HG03139 (cell line): ENCODE measurements around the gene HACD4.
A peak's percentile ranks its signal among the peaks of the same experiment; 100 is the strongest.

Source experiments
- ATAC-seq: cut with Tn5 transposase; IDR thresholded peaks from one replicate; pipeline ENCODE4 v1.9.1; 2021; ENCODE audit not compliant: unreplicated experiment

The HACD4 gene

DNA sequence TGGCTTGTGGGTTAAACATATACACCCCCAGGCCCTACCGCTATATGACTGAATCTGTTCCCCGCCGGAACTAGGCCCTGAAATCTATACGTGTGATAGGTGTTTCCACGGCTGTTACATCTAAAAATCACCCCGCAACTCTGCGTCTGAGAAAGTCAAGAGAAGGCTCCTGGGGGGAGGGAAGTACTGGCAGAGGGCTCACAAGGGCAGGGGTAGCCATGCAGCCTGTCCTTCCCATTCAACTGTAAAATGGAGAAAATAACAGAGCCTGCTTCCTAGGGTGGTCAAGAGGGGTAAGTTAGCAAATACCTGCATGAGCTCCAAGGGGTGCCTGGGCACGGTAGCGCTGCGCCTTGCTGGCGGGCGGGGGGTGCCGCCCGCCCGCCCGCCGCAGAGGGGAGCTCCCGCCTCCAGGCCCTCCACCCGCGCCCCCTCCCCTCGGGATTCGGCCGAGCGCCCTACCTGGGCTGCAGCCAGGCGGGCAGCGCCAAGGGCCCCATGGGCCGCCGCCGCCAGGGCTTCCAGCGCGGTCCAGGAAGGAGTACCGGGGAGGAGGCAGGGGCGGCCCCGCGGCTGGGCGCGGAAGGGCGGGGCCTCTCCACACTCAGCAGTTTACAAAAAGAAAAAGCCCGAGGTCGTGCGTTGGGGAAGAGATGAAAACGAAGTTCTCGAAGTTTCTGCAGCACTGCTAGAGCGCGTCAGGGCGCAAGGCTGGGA is at the start of gene HACD4:
HACD4 (minus strand) TSS at position 550 of the 717 bp plus-strand sequence; CDS start at position 500, 50 bp downstream.
- peak; percentile 70 for ATAC-seq

GRCh38 chr9:21080793-21081192 is 49.4 kb upstream of the HACD4 start:
- no peak for ATAC-seq

DNA sequence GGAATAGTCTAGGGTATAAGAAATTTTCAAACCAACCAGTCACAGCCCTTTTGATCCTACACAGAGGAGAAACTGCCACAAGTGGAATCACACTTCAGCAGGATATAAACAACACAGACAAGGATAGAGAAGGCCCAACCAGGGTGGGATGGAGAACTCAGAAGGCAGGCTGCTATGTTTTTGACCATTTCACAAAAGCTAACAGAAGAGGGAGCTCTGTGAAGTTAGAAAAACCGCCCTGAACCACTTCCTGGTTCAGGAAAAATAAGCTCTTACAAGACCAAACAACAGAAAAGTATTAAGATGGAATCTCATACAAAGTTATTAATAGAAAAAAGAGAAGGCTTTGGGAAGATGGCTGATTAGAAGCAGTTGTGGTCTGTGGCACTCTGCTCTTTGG is 47.3 kb upstream of the HACD4 start:
- no peak for ATAC-seq

DNA sequence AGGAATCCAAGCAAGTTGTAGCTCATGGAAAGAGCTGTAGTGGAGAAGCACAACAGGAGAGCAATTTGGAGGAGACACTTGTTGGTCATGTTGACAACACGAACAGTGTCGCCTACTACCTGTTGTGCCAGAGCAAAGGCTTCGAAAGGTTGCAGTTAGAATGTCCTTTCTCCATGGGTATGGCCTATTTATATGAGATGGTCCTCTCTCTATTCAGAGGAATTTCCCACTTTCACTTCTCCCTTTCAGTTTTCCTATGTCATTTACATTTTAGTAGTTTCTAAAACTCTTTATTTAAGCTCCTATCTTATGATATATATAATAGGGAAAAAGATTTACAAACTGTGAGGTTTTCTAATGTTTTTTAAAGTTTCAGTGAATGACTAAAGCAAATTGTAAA is 46.3 kb upstream of the HACD4 start, which contains the start of gene IFNB1:
IFNB1 (minus strand) TSS at position 162 of the 400 bp plus-strand sequence; CDS start at position 89, 73 bp downstream.
- no peak for ATAC-seq

- no peak for ATAC-seq
Observed at GRCh38 chr9:21075484-21075883, 44.0 kb upstream of the HACD4 start.

DNA sequence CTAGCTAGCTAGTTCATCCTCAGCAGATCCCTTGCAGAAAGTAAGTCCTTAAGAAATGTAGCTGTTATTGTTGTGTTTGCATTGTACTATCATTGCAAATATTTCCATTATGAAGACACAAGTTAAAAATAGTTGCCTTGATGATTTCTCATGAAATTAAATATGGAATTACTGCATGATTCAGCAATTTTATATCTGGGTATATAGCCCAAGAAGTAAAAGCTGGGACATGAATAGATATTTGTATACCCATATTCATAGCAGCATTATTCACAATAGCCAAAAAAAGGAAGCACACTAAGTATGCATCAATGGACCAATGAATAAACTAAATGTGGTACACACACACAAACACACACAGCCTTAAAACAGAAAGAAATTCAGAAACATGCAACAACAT is 39.5 kb upstream of the HACD4 start:
- ATAC-seq = no peak

DNA sequence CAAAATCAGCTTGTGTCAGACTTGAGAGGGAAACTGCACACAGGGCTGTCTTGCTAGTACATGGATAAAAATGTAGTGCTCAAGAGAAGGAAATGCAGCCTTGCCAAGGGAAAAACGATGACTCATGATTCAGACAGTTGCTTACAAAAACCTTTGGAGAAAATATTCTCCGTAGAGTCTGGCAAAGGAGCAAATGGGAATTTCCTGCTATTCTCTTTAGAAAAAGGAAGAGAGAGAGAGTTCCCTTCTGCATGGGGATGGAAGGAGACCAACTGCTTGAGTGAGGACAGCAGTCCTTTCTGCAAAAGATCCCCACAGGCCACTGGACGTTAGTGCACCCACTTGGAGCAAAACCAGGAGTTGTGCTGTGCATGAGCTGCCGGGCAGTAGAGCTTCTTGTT is 38.7 kb upstream of the HACD4 start:
- ATAC-seq = no peak

DNA sequence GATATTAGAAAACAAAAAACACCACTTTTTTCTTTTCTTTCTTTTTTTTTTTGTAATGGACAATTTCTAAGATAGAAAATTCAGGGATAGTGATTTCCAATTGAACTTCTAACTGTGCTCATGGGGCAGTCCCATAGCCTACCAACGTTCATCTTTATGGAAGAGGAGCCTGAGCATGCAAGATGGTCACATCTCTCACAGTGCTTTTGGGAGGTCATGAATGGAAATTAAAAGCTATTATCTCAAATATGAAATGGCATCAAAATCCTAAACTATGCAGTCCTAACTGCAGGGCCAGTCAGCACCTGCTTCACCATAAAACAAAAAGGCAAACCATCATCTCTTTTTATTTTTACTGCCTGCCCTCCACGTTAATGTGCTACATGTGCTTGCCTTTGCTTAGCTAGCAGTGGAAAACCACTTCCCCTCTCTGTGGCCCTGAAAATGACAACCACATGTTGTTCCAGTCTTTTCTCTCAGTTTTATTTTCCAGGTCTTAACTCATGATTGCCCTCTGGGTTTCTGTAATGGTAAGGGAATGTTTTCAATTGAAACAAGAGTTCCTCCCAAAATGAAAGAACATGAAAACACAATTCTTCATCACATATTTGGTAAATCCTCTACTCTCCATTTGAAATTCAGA is 29.6 kb upstream of the HACD4 start:
- peak; percentile 71 for ATAC-seq

DNA sequence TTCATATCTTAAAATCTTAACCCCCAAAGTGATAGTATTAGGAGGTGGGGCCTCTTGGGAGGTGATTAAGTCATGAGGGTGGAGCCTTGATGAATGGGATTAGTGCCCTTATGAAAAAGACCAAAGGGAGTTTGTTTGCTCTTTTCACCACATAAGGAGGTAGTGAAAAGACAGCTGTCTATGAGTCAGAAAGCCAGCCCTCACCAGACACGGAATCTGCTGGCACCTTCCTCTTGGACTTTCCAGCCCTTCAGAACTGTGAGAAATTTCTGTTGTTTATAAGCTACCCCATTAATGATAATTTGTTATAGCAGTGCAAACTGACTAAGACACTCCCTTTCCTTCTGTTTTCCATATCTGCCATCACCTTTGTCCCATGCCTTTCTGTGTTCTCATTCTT is 25.5 kb upstream of the HACD4 start:
- ATAC-seq = no peak

- ATAC-seq = no peak
Observed at GRCh38 chr9:21053851-21054250, 22.4 kb upstream of the HACD4 start.

DNA sequence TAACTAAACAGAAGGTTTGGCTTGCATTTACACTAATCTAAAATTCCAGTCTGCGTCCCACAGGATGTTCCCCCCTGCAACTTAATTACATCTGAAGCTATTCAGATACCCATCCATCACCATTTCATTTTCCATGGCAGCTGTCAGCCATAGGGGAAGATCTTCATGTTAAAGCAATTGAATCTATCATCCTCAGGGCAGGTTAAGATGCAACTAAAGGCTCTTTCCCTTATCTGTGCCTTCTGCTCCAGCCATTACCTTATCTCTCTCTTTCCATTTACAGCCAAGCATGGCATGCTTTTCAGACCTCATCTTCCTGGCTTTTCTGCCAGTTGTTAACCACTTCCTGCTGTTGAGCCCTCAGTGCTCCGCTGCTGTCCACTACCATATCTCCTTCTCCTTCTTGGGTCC is 15.8 kb upstream of the HACD4 start:
- ATAC-seq = no peak

DNA sequence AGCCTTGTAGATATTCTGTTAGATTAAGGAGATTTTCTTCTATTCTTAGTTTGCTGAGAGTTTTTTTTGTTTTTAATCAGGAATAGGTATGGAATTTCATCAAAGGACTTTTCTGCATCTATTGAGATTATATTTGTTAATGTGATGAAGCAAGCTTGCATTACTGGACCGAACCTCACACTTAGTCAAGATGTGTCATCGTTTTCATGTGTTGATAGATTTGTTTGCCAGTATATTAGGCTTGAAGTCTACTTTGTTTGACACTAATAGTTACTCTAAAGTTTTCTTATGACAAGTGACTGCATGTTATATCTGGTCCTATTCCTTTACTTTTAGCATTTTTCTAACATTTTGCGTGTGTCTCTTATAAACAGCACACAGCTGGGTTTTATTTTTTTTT is 12.4 kb upstream of the HACD4 start:
- ATAC-seq = no peak

- no peak for ATAC-seq
Observed at GRCh38 chr9:21042466-21042865, 11.0 kb upstream of the HACD4 start.

GRCh38 chr9:21039302-21039701 is 7.9 kb upstream of the HACD4 start:
- ATAC-seq = no peak

- no peak for ATAC-seq
Observed at GRCh38 chr9:21037278-21037677, 5.8 kb upstream of the HACD4 start.

DNA sequence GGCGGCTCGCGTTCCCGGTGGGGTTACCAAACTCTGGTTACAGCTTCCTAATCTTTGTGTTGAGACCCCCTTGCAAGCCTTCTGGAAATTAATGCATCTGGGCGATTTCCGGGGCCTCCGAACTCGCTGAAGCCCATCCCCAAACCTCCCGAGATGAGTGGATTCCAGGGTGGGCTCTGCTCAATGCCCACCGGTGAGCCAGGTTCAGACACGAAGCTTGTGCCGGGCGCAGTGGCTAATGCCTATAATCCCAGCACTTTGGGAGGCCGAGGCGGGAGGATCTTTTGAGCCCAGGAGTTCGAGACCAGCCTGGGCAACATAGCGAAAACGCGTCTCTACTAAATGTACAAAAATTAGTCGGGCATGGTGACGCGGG is 356 bp upstream of the HACD4 start:
- no peak for ATAC-seq

DNA sequence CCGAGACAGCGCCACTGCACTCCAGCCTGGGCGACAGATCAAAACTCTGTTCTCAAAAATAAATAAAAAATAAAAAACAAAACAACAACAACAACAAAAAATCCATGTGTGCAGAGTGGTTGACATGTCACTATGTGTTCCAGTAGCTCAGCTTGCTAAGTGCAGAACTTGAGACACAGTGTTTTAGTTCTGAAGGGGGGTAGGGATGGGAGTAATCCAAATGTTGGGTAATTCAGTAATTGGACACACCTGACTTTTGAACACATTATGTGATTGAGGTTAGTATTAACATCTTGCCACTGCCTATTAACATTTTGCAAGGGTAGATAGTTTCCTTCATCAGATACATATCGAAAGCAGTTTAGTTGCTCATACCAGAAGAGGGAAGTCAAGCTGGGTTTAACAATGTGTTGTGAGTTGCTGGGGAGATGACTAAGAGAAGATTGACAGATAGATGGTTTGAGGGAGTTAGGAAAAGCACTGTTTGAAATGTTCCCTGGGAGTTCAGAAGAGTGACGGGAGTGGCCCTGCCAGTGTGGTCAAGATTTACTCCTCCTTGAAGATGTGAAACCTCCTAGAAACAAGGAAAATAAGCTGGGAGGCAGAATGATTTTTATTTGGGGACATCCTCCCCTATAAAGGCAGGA is 928 bp downstream of the HACD4 start:
- ATAC-seq = peak; percentile 66

- ATAC-seq = no peak
Observed at GRCh38 chr9:21029661-21030060, 1.8 kb downstream of the HACD4 start.

GRCh38 chr9:21028466-21028865 is 3.0 kb downstream of the HACD4 start:
- ATAC-seq = no peak

- ATAC-seq = no peak
Observed at GRCh38 chr9:21027295-21027694, 4.1 kb downstream of the HACD4 start.

DNA sequence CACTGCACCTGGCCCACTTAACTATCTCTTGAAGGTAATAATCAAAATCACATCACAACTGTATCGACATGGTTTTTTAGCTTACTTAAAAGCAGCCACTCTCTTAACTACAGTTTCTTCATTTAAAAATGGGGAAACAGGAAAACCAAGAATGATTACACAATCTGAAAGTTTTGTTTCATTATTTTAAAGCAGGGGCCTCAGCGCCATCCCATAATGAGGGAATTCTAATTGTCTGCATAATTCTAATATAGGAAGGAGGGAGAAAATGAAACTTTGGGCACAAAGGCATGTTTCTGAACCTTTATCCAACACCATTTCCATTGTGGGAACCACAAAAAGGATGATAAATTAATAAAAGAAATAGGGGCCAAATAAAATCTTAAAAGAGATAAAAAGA is 7.6 kb downstream of the HACD4 start:
- no peak for ATAC-seq

DNA sequence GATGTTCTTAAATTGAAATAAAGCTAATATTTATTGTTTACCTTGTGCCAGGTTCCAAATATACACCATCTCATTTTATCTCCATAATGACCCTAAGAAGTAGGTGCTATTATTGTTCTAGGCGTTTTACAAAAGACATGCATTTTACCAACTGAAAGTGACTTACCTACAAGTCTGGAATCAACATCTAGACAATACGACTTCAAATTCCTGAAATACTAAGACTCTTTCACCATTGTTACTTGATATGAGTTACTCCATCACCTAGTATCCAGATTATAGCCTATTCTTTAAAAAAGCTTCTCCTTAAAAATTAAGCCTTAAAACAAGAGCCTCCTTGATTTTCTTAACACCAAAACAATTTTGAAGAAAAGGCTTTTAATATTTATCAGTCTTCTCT is 13.3 kb downstream of the HACD4 start:
- ATAC-seq = no peak
